Endothelial cell (in vitro differentiated cells): ENCODE data around the gene MAGIX. TPM values are rescaled to one million over a fixed set of nuclear protein-coding genes. Genes with fewer than 3 reads are reported as not detected.
"Not testable (repeated sequence)": the region's sequence is repeated elsewhere in the genome, so short reads cannot be mapped to it uniquely, and the experiment has no call there.

Experiments
- DNase-seq: peaks from one replicate; pipeline ENCODE4 v3.0.0; 2021; ENCODE audit warnings: low spot score
- H3K27ac Mint-ChIP-seq: one replicate; pipeline ENCODE4 v1.8.0; 2021; ENCODE audit warnings: mixed read lengths, inconsistent platforms; ENCODE audit not compliant: unreplicated experiment
- H3K27me3 Mint-ChIP-seq: one replicate; pipeline ENCODE4 v1.8.0; 2021; ENCODE audit warnings: mild to moderate bottlenecking, moderate library complexity, mixed read lengths, inconsistent platforms; ENCODE audit not compliant: unreplicated experiment
- H3K36me3 Mint-ChIP-seq: one replicate; pipeline ENCODE4 v1.8.0; 2021; ENCODE audit warnings: mild to moderate bottlenecking, low read depth, mixed read lengths, inconsistent platforms; ENCODE audit not compliant: unreplicated experiment
- H3K4me1 Mint-ChIP-seq: one replicate; pipeline ENCODE4 v1.8.0; 2021; ENCODE audit warnings: mild to moderate bottlenecking, mixed read lengths, inconsistent platforms; ENCODE audit not compliant: unreplicated experiment
- H3K4me3 Mint-ChIP-seq: one replicate; pipeline ENCODE4 v1.8.0; 2021; ENCODE audit warnings: mild to moderate bottlenecking, mixed read lengths, inconsistent platforms; ENCODE audit not compliant: unreplicated experiment
- H3K9me3 Mint-ChIP-seq: one replicate; pipeline ENCODE4 v1.8.0; 2021; ENCODE audit warnings: mixed read lengths, inconsistent platforms; ENCODE audit not compliant: unreplicated experiment
- CTCF ChIP-seq: fragments of 200-600 bp; sonication (generic); IDR thresholded peaks from one replicate; pipeline ENCODE4 v1.5.0; 2021; ENCODE audit warnings: antibody characterized with exemption; ENCODE audit not compliant: unreplicated experiment
- total RNA-seq: library from RNA; stranded (reverse); fragmentation: NEBNext Ultra II Directional; extraction: Animal tissue kit (Norgen Biotek cat#: 25700); gene quantifications from one replicate; pipeline ENCODE4 v1.2.1, GENCODE V29; 2021; ENCODE audit not compliant: unreplicated experiment

MAGIX gene
- total RNA-seq, 1 donor from 2014 or later = 1.2 TPM

GRCh38 chrX:49139713-49140112 is 22.8 kb upstream of the MAGIX start:
- Mint-ChIP-seq H3K4me3 (no peak overlapping the region), H3K27me3 (peaks cover 2% of the 10 kb centered on the region), H3K9me3 (peaks cover 6% of the 10 kb centered on the region), H3K36me3 (peaks cover 18% of the 10 kb centered on the region), H3K27ac (peak overlapping the region; percentile 30), H3K4me1 (peaks cover 4% of the 10 kb centered on the region)
- TF ChIP-seq CTCF = no peak
- no peak for DNase-seq

GRCh38 chrX:49142264-49142663 is 20.3 kb upstream of the MAGIX start:
- not testable (repeated sequence) for H3K4me3 Mint-ChIP-seq, H3K27me3 Mint-ChIP-seq, H3K27ac Mint-ChIP-seq, H3K9me3 Mint-ChIP-seq, H3K4me1 Mint-ChIP-seq, DNase-seq
- peaks cover 13% of the 10 kb centered on the region for H3K36me3 Mint-ChIP-seq

GRCh38 chrX:49143154-49143553 is 19.4 kb upstream of the MAGIX start:
- not testable (repeated sequence) for H3K27me3 Mint-ChIP-seq, H3K4me1 Mint-ChIP-seq, H3K4me3 Mint-ChIP-seq, H3K9me3 Mint-ChIP-seq, H3K27ac Mint-ChIP-seq, DNase-seq
- H3K36me3 Mint-ChIP-seq = peaks cover 13% of the 10 kb centered on the region

- no peak overlapping the region for H3K4me3 Mint-ChIP-seq
- no peaks in the 10 kb centered on the region for H3K9me3 Mint-ChIP-seq
- no peak for TF ChIP-seq CTCF
- H3K4me1 Mint-ChIP-seq = no peaks in the 10 kb centered on the region
- H3K27ac Mint-ChIP-seq = no peak overlapping the region
- H3K36me3 Mint-ChIP-seq = no peaks in the 10 kb centered on the region
- no peak for DNase-seq
- H3K27me3 Mint-ChIP-seq = peaks cover 2% of the 10 kb centered on the region
These were observed 15.3 kb upstream of the MAGIX start for GRCh38 chrX:49147282-49147681.

GRCh38 chrX:49147936-49148335 is 14.6 kb upstream of the MAGIX start:
- Mint-ChIP-seq H3K4me3 (no peak overlapping the region), H3K27me3 (peaks cover 2% of the 10 kb centered on the region), H3K36me3 (no peaks in the 10 kb centered on the region), H3K9me3 (no peaks in the 10 kb centered on the region), H3K4me1 (no peaks in the 10 kb centered on the region), H3K27ac (no peak overlapping the region)
- no peak for TF ChIP-seq CTCF
- DNase-seq = no peak

- H3K27me3 Mint-ChIP-seq, H3K27ac Mint-ChIP-seq, H3K4me1 Mint-ChIP-seq, H3K36me3 Mint-ChIP-seq, H3K4me3 Mint-ChIP-seq, DNase-seq, H3K9me3 Mint-ChIP-seq: not testable (repeated sequence)
These were observed 14.0 kb upstream of the MAGIX start for GRCh38 chrX:49148390-49149100.

- H3K27me3 Mint-ChIP-seq, H3K9me3 Mint-ChIP-seq, H3K36me3 Mint-ChIP-seq, DNase-seq, H3K4me3 Mint-ChIP-seq, H3K27ac Mint-ChIP-seq, H3K4me1 Mint-ChIP-seq: not testable (repeated sequence)
These were observed 13.3 kb upstream of the MAGIX start for GRCh38 chrX:49149291-49149690.
